ENCODE measurements around the gene SLC17A7.

The SLC17A7 gene

DNA sequence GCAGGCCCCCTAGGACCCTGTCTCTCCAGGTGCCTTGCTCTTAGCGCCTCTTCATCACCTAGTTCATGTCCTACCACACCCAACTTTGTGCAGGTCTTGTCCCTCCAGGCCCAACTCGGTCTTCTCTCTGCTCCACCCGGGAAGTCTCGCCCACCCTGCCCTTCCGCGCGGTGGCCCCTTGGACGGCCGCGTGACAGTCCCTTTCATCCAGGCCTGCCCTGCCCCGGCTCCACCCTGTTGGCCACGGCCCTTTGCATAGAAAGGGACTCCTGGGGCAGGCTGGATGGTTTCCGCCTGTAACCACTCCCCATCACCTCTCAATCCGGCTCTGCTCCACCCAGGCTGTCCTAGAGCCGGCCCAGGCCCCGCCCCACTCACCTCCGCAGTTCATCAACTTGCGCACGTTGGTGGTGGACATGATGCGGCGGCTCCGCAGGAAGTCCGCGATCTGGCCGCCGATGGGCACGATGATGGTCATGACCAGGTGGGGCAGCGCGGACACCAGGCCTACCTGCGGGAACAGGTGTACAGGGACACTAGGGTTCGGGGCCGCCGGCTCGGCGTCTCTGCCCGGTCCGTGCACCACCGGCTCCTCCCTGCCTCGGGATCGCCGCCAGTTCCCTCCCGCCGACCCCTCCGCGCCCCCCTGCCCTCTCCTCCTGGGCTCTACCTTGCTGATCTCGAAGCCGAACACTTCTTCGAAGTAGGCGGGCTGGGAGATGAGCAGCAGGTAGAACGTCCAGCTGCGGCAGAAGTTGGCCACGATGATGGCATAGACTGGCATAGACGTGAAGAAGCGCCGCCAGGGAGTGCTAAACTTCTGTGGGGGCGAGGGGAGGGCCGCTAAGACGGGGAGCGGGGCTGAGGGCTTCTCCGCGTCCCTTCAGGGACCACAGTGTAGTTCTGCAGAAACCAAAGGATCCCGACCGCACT, 8.9 kb downstream of the SLC17A7 start:
- H3K27ac ChIP-seq (ENCODE audit: low read length) = no peak overlapping the region
- H3K4me1 ChIP-seq (ENCODE audit: control insufficient read depth in 1 of 2, insufficient read depth in 2 of 2, low read length in 2 of 2) = peaks cover 0 to 11% of the 10 kb centered on the region in 2 donors
- peaks cover 54% of the 10 kb centered on the region for H3K27me3 ChIP-seq (ENCODE audit: low read depth, low read length)
- H3K4me3 ChIP-seq (ENCODE audit: low read depth in 1 of 2, low read length in 2 of 2) = no peak overlapping the region
- H3K36me3 ChIP-seq (ENCODE audit: control insufficient read depth in 1 of 2, insufficient read depth in 2 of 2, low read length in 2 of 2) = no peaks in the 10 kb centered on the region
- H3K9me3 ChIP-seq (ENCODE audit: control insufficient read depth in 1 of 2, low read length in 2 of 2) = no peaks in the 10 kb centered on the region

DNA sequence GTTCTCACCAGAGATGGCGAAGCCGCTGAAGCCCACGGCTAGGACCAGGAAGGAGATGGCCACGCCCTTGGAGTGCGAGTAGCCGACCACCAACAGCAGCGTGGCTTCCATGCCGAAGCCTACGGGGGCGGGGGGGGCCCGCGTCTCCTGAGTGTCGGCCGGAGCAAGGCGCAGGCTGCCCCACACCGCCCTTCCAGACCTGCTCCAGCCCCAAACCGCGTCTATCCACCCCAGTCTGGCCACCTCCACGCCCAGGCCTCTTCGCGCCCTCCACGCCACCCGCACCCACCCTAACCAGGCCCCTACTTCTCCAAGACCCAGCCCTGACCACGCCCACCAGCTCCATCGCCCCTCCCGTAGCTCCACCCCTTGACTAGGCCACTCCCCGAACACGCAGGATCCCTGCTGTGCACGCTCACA, 10.0 kb downstream of the SLC17A7 start:
- H3K27me3 ChIP-seq (ENCODE audit: low read depth, low read length) = peaks cover 61% of the 10 kb centered on the region
- H3K4me1 ChIP-seq (ENCODE audit: control insufficient read depth in 1 of 2, insufficient read depth in 2 of 2, low read length in 2 of 2) = peaks cover 0 to 11% of the 10 kb centered on the region in 2 donors
- no peak overlapping the region for H3K4me3 ChIP-seq (ENCODE audit: low read depth in 1 of 2, low read length in 2 of 2)
- no peaks in the 10 kb centered on the region for H3K36me3 ChIP-seq (ENCODE audit: control insufficient read depth in 1 of 2, insufficient read depth in 2 of 2, low read length in 2 of 2)
- H3K9me3 ChIP-seq (ENCODE audit: control insufficient read depth in 1 of 2, low read length in 2 of 2) = no peaks in the 10 kb centered on the region
- H3K27ac ChIP-seq (ENCODE audit: low read length) = no peak overlapping the region

DNA sequence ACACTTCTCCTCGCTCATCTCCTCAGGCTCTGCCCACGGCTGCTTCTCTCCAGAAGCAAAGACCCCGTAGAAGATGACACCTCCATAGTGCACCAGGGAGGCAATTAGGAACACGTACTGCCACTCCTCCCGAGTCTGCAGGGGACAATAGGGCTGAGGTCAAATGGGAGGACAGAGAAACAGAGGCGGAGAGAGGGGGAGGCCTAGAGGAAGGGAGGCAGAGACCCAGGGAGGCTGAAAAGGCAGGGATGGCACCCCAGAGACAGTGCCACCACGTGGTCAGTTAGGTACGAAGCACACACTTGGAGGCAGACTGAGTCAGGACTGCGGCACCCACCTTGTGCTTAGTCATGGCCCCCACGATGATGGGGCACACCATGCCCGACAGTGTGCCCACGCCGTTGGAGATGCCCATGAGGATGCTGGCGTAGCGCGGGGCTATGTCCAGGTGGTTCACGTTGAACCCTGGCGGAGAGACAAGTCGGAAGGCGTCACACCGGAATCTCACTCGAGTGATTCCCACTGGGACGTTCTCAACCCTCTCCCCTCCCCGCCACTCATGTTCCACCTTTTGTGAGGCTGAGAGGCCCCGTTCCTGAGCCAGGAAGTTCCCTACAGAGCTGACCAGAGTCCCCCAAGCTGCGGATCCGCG, 10.5 kb downstream of the SLC17A7 start:
- Histone ChIP-seq H3K36me3 (ENCODE audit: control insufficient read depth in 1 of 2, insufficient read depth in 2 of 2, low read length in 2 of 2) (no peaks in the 10 kb centered on the region), H3K27ac (ENCODE audit: low read length) (no peak overlapping the region), H3K9me3 (ENCODE audit: control insufficient read depth in 1 of 2, low read length in 2 of 2) (no peaks in the 10 kb centered on the region), H3K4me1 (ENCODE audit: control insufficient read depth in 1 of 2, insufficient read depth in 2 of 2, low read length in 2 of 2) (peaks cover 0 to 15% of the 10 kb centered on the region in 2 donors), H3K27me3 (ENCODE audit: low read depth, low read length) (peaks cover 61% of the 10 kb centered on the region), H3K4me3 (ENCODE audit: low read depth in 1 of 2, low read length in 2 of 2) (no peak overlapping the region)

GRCh38 chr19:49430172-49430677, 11.1 kb downstream of the SLC17A7 start:
- Histone ChIP-seq H3K4me1 (ENCODE audit: control insufficient read depth in 1 of 2, insufficient read depth in 2 of 2, low read length in 2 of 2) (peaks cover 0 to 15% of the 10 kb centered on the region in 2 donors), H3K4me3 (ENCODE audit: low read depth in 1 of 2, low read length in 2 of 2) (no peak overlapping the region), H3K27me3 (ENCODE audit: low read depth, low read length) (peaks cover 62% of the 10 kb centered on the region), H3K36me3 (ENCODE audit: control insufficient read depth in 1 of 2, insufficient read depth in 2 of 2, low read length in 2 of 2) (no peaks in the 10 kb centered on the region), H3K9me3 (ENCODE audit: control insufficient read depth in 1 of 2, low read length in 2 of 2) (no peaks in the 10 kb centered on the region), H3K27ac (ENCODE audit: low read length) (no peak overlapping the region)

DNA sequence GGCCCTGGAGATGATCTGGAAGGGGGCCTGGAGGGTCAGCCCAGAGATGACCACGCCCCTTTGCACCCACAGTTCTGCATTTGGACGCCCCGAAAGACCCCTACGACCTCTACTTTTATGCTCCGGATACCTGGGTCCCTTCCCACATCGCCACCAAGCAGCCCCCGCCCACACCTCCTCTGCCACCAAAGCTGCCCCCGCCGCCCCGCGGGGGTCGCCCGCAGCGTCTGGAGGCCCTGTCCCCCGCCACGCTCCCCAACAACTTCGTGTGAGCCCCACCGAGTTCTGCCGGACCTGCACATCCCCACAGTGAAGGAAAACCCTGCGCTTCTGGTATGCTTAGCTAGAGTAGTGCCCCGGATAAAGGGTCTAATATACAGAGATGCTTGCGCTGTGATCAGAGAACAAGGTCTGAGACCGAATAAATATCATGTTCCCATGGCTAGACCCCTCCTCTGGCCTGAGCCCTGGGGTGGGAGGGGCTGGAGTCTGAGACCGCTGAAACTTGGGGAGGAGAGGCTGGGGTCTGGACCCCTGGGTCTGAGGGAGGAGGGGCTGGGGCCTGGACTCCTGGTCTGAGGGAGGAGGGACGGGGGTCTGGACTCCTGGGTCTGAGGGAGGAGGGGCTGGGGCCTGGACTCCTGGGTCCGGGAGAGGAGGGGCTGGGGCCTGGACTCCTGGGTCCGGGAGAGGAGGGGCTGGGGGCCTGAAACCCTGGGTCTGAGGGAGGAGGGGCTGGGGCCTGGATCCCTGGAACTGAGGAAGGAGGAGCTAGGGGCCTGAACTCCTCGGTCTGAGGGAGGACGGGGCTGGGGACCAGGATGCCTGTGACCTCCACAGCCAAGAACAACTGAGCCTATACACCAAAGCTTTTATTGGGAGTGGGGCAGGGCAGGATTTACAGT, 12.5 kb downstream of the SLC17A7 start:
- Histone ChIP-seq H3K4me1 (ENCODE audit: control insufficient read depth in 1 of 2, insufficient read depth in 2 of 2, low read length in 2 of 2) (peaks cover 0 to 15% of the 10 kb centered on the region in 2 donors), H3K27ac (ENCODE audit: low read length) (no peak overlapping the region), H3K36me3 (ENCODE audit: control insufficient read depth in 1 of 2, insufficient read depth in 2 of 2, low read length in 2 of 2) (no peaks in the 10 kb centered on the region), H3K27me3 (ENCODE audit: low read depth, low read length) (peaks cover 70% of the 10 kb centered on the region), H3K4me3 (ENCODE audit: low read depth in 1 of 2, low read length in 2 of 2) (no peak overlapping the region), H3K9me3 (ENCODE audit: control insufficient read depth in 1 of 2, low read length in 2 of 2) (no peaks in the 10 kb centered on the region)

GRCh38 chr19:49427855-49428546, 13.3 kb downstream of the SLC17A7 start:
- H3K36me3 ChIP-seq (ENCODE audit: control insufficient read depth in 1 of 2, insufficient read depth in 2 of 2, low read length in 2 of 2) = no peaks in the 10 kb centered on the region
- peaks cover 0 to 21% of the 10 kb centered on the region in 2 donors for H3K4me1 ChIP-seq (ENCODE audit: control insufficient read depth in 1 of 2, insufficient read depth in 2 of 2, low read length in 2 of 2)
- no peaks in the 10 kb centered on the region for H3K9me3 ChIP-seq (ENCODE audit: control insufficient read depth in 1 of 2, low read length in 2 of 2)
- H3K27ac ChIP-seq (ENCODE audit: low read length) = no peak overlapping the region
- H3K27me3 ChIP-seq (ENCODE audit: low read depth, low read length) = peaks cover 71% of the 10 kb centered on the region
- no peak overlapping the region for H3K4me3 ChIP-seq (ENCODE audit: low read depth in 1 of 2, low read length in 2 of 2)

DNA sequence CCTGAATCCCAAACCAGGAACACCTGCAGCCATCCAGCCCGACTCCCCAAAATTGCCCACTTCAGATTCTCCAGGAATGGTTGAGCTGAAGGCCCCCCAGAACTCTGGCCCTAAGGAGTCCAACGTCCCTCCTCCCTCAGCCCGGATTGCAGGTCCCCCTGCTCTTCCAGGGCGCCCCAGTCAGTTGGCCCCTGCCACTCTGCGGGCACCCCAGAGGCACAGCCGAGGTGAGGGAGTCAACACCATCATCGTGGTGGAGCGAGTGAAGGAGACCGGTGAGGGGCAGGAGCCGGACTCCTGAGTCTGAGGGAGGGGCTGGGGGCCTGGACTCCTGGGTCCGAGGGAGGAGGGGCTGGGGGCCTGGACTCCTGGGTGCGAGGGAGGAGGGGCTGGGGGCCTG, 14.0 kb downstream of the SLC17A7 start:
- Histone ChIP-seq H3K9me3 (ENCODE audit: control insufficient read depth in 1 of 2, low read length in 2 of 2) (no peaks in the 10 kb centered on the region), H3K4me1 (ENCODE audit: control insufficient read depth in 1 of 2, insufficient read depth in 2 of 2, low read length in 2 of 2) (peaks cover 0 to 27% of the 10 kb centered on the region in 2 donors), H3K4me3 (ENCODE audit: low read depth in 1 of 2, low read length in 2 of 2) (no peak overlapping the region), H3K27ac (ENCODE audit: low read length) (no peak overlapping the region), H3K36me3 (ENCODE audit: control insufficient read depth in 1 of 2, insufficient read depth in 2 of 2, low read length in 2 of 2) (no peaks in the 10 kb centered on the region), H3K27me3 (ENCODE audit: low read depth, low read length) (peaks cover 78% of the 10 kb centered on the region)

- H3K4me3 ChIP-seq (ENCODE audit: low read depth in 1 of 2, low read length in 2 of 2) = no peak overlapping the region
- H3K27ac ChIP-seq (ENCODE audit: low read length) = no peak overlapping the region
- H3K4me1 ChIP-seq (ENCODE audit: control insufficient read depth in 1 of 2, insufficient read depth in 2 of 2, low read length in 2 of 2) = peaks cover 0 to 34% of the 10 kb centered on the region in 2 donors
- peaks cover 82% of the 10 kb centered on the region for H3K27me3 ChIP-seq (ENCODE audit: low read depth, low read length)
- H3K36me3 ChIP-seq (ENCODE audit: control insufficient read depth in 1 of 2, insufficient read depth in 2 of 2, low read length in 2 of 2) = no peaks in the 10 kb centered on the region
- no peaks in the 10 kb centered on the region for H3K9me3 ChIP-seq (ENCODE audit: control insufficient read depth in 1 of 2, low read length in 2 of 2)
Observed at GRCh38 chr19:49425922-49426592, 15.3 kb downstream of the SLC17A7 start.

DNA sequence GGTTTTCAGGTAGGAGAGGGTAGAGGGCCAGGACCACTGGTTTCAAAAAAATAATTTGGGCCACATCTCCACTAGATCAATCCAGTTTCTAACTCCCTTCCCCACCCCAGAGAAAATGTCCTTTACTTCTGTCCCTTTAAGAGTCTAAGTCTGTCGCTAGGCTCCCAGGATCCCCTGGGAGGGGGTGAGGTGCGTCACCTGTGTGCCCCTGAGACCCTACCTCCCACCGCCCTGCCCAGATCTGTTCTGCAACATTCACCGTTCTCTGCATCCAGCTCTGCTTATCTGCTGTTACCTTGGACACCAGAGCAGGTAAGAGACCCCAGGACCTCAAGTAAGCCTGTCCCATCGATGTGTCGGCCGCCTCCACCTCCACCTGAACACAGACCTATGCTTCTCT, 16.1 kb downstream of the SLC17A7 start, which contains the start of gene GFY:
GFY (plus strand) TSS at position 211 of the 400 bp plus-strand sequence. CDS start 1,043 bp downstream, outside the sequence.
- no peaks in the 10 kb centered on the region for H3K36me3 ChIP-seq (ENCODE audit: control insufficient read depth in 1 of 2, insufficient read depth in 2 of 2, low read length in 2 of 2)
- H3K27ac ChIP-seq (ENCODE audit: low read length) = no peak within 1 kb of the TSS
- no peak within 1 kb of the TSS for H3K4me3 ChIP-seq (ENCODE audit: low read depth in 1 of 2, low read length in 2 of 2)
- H3K27me3 ChIP-seq (ENCODE audit: low read depth, low read length) = peaks cover 81% of the 10 kb centered on the region
- H3K9me3 ChIP-seq (ENCODE audit: control insufficient read depth in 1 of 2, low read length in 2 of 2) = no peaks in the 10 kb centered on the region
- peaks cover 0 to 35% of the 10 kb centered on the region in 2 donors for H3K4me1 ChIP-seq (ENCODE audit: control insufficient read depth in 1 of 2, insufficient read depth in 2 of 2, low read length in 2 of 2)

DNA sequence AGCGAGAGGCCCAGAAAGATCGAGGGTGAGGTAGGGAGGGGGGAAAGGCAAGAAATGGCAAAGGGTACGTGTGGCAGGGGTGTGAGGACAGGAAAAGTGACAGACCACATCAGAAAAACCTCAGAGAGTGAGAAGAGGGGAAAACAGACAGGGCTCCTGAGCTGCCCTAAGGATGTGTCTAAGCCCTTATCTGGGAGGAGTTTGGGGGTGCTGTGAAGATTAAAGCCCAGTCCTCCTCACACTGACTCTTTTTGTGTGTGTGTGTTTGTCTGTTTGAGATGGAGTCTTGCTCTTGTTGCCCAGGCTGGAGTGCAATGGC, 17.4 kb downstream of the SLC17A7 start:
- Histone ChIP-seq H3K9me3 (ENCODE audit: control insufficient read depth in 1 of 2, low read length in 2 of 2) (no peaks in the 10 kb centered on the region), H3K36me3 (ENCODE audit: control insufficient read depth in 1 of 2, insufficient read depth in 2 of 2, low read length in 2 of 2) (no peaks in the 10 kb centered on the region), H3K27ac (ENCODE audit: low read length) (no peak overlapping the region), H3K27me3 (ENCODE audit: low read depth, low read length) (peaks cover 79% of the 10 kb centered on the region), H3K4me3 (ENCODE audit: low read depth in 1 of 2, low read length in 2 of 2) (no peak overlapping the region), H3K4me1 (ENCODE audit: control insufficient read depth in 1 of 2, insufficient read depth in 2 of 2, low read length in 2 of 2) (peaks cover 0 to 35% of the 10 kb centered on the region in 2 donors)

All from muscle layer of duodenum (tissue), 2 donors.